Measurements from ENCODE around the gene MYH15.

The MYH15 gene

GRCh38 chr3:108416111-108416869, 94.1 kb downstream of the MYH15 start:
- DNase-seq (ENCODE audit: low read depth, low spot score) = no peak

GRCh38 chr3:108415661-108416060, 94.7 kb downstream of the MYH15 start:
- DNase-seq (ENCODE audit: low read depth, low spot score) = no peak

- DNase-seq (ENCODE audit: low read depth, low spot score) = no peak
Measured at GRCh38 chr3:108414007-108414406, 96.4 kb downstream of the MYH15 start.

- no peak for DNase-seq (ENCODE audit: low read depth, low spot score)
Measured at GRCh38 chr3:108412121-108412750, 98.2 kb downstream of the MYH15 start.

- DNase-seq (ENCODE audit: low read depth, low spot score) = no peak
Measured at GRCh38 chr3:108410531-108410984, 99.8 kb downstream of the MYH15 start.

- no peak for DNase-seq (ENCODE audit: low read depth, low spot score)
Measured at GRCh38 chr3:108409800-108410178, 100.6 kb downstream of the MYH15 start.

GRCh38 chr3:108408883-108409799, 101.3 kb downstream of the MYH15 start:
- no peak for DNase-seq (ENCODE audit: low read depth, low spot score)

GRCh38 chr3:108407886-108408285, 102.5 kb downstream of the MYH15 start:
- no peak for DNase-seq (ENCODE audit: low read depth, low spot score)

GRCh38 chr3:108406661-108407206, 103.7 kb downstream of the MYH15 start:
- peak; percentile 28 for DNase-seq (ENCODE audit: low read depth, low spot score)

- DNase-seq (ENCODE audit: low read depth, low spot score) = no peak
Measured at GRCh38 chr3:108406063-108406660, 104.2 kb downstream of the MYH15 start.

- DNase-seq (ENCODE audit: low read depth, low spot score) = no peak
Measured at GRCh38 chr3:108404368-108404767, 106.0 kb downstream of the MYH15 start.

GRCh38 chr3:108403686-108404345, 106.6 kb downstream of the MYH15 start:
- no peak for DNase-seq (ENCODE audit: low read depth, low spot score)

- DNase-seq (ENCODE audit: low read depth, low spot score) = no peak
Measured at GRCh38 chr3:108403198-108403597, 107.2 kb downstream of the MYH15 start.

- DNase-seq (ENCODE audit: low read depth, low spot score) = no peak
Measured at GRCh38 chr3:108401836-108402235, 108.6 kb downstream of the MYH15 start.

GRCh38 chr3:108398510-108398909, 111.9 kb downstream of the MYH15 start:
- no peak for DNase-seq (ENCODE audit: low read depth, low spot score)

GRCh38 chr3:108396336-108396735, 114.1 kb downstream of the MYH15 start:
- peak; percentile 12 for DNase-seq (ENCODE audit: low read depth, low spot score)

- no peak for DNase-seq (ENCODE audit: low read depth, low spot score)
Measured at GRCh38 chr3:108394563-108394962, 115.8 kb downstream of the MYH15 start.

GRCh38 chr3:108394016-108394415, 116.4 kb downstream of the MYH15 start:
- DNase-seq (ENCODE audit: low read depth, low spot score) = no peak

GRCh38 chr3:108393128-108393900, 117.1 kb downstream of the MYH15 start:
- DNase-seq (ENCODE audit: low read depth, low spot score) = no peak

- no peak for DNase-seq (ENCODE audit: low read depth, low spot score)
Measured at GRCh38 chr3:108391917-108392593, 118.3 kb downstream of the MYH15 start.

Data from smooth muscle cell of the brain vasculature (primary cell).